Measurements from ENCODE around the gene CLEC16A. TPM values are rescaled to one million over a fixed set of nuclear protein-coding genes. Genes with fewer than 3 reads are reported as not detected.

The CLEC16A gene
- total RNA-seq, 1 donor from 2014 or later = 7.8 TPM

DNA sequence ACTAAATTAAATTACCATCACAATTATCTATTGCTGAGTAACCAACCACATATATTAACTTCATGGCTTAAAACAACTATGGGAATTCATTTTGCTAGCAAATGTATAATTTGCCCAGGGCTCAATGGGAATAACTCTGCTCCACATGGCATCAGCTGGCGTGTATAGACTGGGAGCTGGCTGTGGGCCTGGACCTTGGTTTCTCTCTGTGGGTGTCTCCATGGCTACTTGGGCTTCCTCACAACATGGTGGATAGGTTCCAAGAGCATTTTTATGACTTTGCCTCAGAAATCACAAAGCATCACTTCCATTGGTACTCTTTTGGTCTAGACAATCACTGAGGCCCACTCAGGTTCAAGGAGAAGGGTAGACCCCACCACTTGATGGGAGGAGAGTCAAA is 166.8 kb downstream of the CLEC16A start:
- no peak overlapping the region for H3K4me3 ChIP-seq
- H3K27me3 Mint-ChIP-seq (ENCODE audit: insufficient read depth, low read depth) = no peaks in the 10 kb centered on the region
- H2AFZ ChIP-seq (replicated peaks) = no peak overlapping the region
- H3K36me3 Mint-ChIP-seq = peaks cover 3% of the 10 kb centered on the region
- no peaks in the 10 kb centered on the region for H3K9me3 Mint-ChIP-seq
- no peaks in the 10 kb centered on the region for H3K4me1 ChIP-seq
- TF ChIP-seq, protein P1, sequence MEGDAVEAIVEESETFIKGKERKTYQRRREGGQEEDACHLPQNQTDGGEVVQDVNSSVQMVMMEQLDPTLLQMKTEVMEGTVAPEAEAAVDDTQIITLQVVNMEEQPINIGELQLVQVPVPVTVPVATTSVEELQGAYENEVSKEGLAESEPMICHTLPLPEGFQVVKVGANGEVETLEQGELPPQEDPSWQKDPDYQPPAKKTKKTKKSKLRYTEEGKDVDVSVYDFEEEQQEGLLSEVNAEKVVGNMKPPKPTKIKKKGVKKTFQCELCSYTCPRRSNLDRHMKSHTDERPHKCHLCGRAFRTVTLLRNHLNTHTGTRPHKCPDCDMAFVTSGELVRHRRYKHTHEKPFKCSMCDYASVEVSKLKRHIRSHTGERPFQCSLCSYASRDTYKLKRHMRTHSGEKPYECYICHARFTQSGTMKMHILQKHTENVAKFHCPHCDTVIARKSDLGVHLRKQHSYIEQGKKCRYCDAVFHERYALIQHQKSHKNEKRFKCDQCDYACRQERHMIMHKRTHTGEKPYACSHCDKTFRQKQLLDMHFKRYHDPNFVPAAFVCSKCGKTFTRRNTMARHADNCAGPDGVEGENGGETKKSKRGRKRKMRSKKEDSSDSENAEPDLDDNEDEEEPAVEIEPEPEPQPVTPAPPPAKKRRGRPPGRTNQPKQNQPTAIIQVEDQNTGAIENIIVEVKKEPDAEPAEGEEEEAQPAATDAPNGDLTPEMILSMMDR (IDR thresholded peaks at IDR 0.05) = no peak
- TF ChIP-seq EZH2phosphoT487 (IDR thresholded peaks at IDR 0.05) (no peak), EZH2 (IDR thresholded peaks at IDR 0.05) (no peak)
- no peak overlapping the region for H3K27ac Mint-ChIP-seq
- H3K36me3 ChIP-seq = no peaks in the 10 kb centered on the region
- peaks cover 19% of the 10 kb centered on the region for H3K4me1 Mint-ChIP-seq
- H3K27me3 ChIP-seq = no peaks in the 10 kb centered on the region
- no peaks in the 10 kb centered on the region for H3F3A ChIP-seq (ENCODE audit: low read depth)
- no peak overlapping the region for H3K9ac ChIP-seq
- no peak overlapping the region for H3K4me3 Mint-ChIP-seq
- H3K4me2 ChIP-seq = no peak overlapping the region
- no peaks in the 10 kb centered on the region for H3K9me3 ChIP-seq (ENCODE audit: low read depth)
- no peaks in the 10 kb centered on the region for H4K20me1 ChIP-seq (ENCODE audit: low read depth)
- no peaks in the 10 kb centered on the region for H3K79me2 ChIP-seq (ENCODE audit: low read depth)
- H3K27ac ChIP-seq = no peak overlapping the region
- no peak for DNase-seq (ENCODE audit: low spot score)

DNA sequence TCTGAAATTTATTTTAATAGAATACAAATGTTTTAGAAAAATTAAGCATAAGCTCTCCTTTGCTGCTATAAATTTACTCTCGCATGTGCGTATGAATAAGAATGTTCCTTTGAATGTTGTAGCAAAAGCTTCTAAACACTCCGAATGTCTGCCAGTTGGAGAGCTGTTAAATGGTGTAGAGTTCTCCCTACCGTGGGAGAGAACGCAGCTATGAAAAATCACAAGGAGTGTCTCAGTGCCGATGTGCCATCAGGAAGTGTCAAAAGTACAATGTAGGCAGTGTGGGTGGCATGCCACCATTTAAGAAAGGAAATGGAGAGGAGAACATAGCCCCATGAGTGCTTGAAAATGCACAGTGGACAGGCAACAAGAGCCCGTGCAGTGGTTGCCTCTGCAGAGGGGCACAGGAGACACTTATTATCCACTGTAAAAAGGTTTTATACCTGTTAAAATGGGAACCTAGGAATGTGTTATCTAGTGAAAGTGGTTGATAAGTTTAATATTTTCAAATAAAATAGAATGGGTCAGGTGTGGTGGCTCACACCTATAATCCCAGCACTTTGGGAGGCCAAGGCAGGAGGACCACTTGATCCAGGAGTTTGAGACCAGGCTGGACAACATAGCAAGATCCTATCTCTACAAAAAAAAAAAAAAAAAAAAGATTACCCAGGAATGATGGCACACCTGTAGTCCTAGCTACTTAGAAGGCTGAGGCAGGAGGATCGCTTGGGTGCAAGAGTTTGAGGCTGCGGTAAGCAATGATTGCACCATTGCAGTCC is 167.7 kb downstream of the CLEC16A start:
- H3K9me3 ChIP-seq (ENCODE audit: low read depth) = no peaks in the 10 kb centered on the region
- H3K4me1 Mint-ChIP-seq = peaks cover 19% of the 10 kb centered on the region
- H3K27me3 Mint-ChIP-seq (ENCODE audit: insufficient read depth, low read depth) = no peaks in the 10 kb centered on the region
- no peak for TF ChIP-seq EZH2 (IDR thresholded peaks at IDR 0.05)
- TF ChIP-seq, protein P1 (IDR thresholded peaks at IDR 0.05) = no peak
- no peak for TF ChIP-seq EZH2phosphoT487 (IDR thresholded peaks at IDR 0.05)
- H3K4me3 Mint-ChIP-seq = no peak overlapping the region
- H3K9me3 Mint-ChIP-seq = no peaks in the 10 kb centered on the region
- no peak overlapping the region for H3K27ac ChIP-seq
- H4K20me1 ChIP-seq (ENCODE audit: low read depth) = no peaks in the 10 kb centered on the region
- no peak for DNase-seq (ENCODE audit: low spot score)
- H2AFZ ChIP-seq (replicated peaks) = no peak overlapping the region
- no peak overlapping the region for H3K4me3 ChIP-seq
- H3K36me3 ChIP-seq = no peaks in the 10 kb centered on the region
- no peaks in the 10 kb centered on the region for H3K4me1 ChIP-seq
- no peaks in the 10 kb centered on the region for H3K27me3 ChIP-seq
- no peak overlapping the region for H3K9ac ChIP-seq
- no peaks in the 10 kb centered on the region for H3K79me2 ChIP-seq (ENCODE audit: low read depth)
- peaks cover 3% of the 10 kb centered on the region for H3K36me3 Mint-ChIP-seq
- H3K27ac Mint-ChIP-seq = no peak overlapping the region
- H3F3A ChIP-seq (ENCODE audit: low read depth) = no peaks in the 10 kb centered on the region
- H3K4me2 ChIP-seq = no peak overlapping the region

DNA sequence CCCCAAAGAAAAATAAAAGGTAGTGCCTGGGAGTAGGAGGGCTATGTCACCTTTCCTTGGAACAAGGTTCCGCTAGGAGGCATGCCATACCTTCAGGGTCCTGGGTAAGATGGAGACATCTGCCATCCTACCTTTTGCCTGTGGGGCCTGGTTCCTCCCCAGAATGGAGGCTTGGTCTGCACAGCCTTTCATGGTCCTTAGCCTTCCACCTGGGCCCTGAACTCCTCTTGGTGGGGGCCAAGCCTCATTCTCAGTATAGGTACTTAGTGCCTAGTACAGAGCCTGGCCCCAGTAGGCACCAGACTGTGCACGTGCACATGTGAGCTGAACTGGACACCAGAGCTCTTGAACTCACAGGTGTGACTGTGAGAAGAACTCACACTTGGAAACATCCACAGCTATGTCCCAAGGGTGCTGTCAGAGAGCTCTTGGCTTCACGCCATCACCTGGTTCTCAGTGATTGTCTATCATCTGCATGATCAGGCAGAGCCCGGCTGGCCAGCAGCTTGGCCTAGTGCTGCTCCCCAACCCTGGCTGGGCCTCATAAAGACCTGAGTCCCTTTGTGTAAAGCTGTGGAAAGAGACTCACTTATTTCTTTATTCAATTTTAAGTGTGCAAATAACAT is 168.5 kb downstream of the CLEC16A start:
- H3K36me3 ChIP-seq = no peaks in the 10 kb centered on the region
- no peaks in the 10 kb centered on the region for H3K27me3 Mint-ChIP-seq (ENCODE audit: insufficient read depth, low read depth)

More for the DNA sequence above, 168.5 kb downstream of the CLEC16A start:
- TF ChIP-seq EZH2 (IDR thresholded peaks at IDR 0.05) = no peak
- TF ChIP-seq, protein P1 (IDR thresholded peaks at IDR 0.05) = no peak
- TF ChIP-seq EZH2phosphoT487 (IDR thresholded peaks at IDR 0.05) = no peak
- Histone ChIP-seq H2AFZ (replicated peaks) (no peak overlapping the region), H3K27me3 (no peaks in the 10 kb centered on the region), H3K4me3 (no peak overlapping the region), H3K4me1 (no peaks in the 10 kb centered on the region), H3K9ac (no peak overlapping the region), H3K27ac (no peak overlapping the region), H3F3A (ENCODE audit: low read depth) (no peaks in the 10 kb centered on the region), H3K4me2 (no peak overlapping the region), H3K79me2 (ENCODE audit: low read depth) (no peaks in the 10 kb centered on the region), H3K9me3 (ENCODE audit: low read depth) (no peaks in the 10 kb centered on the region), H4K20me1 (ENCODE audit: low read depth) (no peaks in the 10 kb centered on the region)
- H3K36me3 Mint-ChIP-seq = peaks cover 3% of the 10 kb centered on the region
- DNase-seq (ENCODE audit: low spot score) = no peak
- H3K4me1 Mint-ChIP-seq = peaks cover 19% of the 10 kb centered on the region
- no peak overlapping the region for H3K4me3 Mint-ChIP-seq
- H3K27ac Mint-ChIP-seq = no peak overlapping the region
- H3K9me3 Mint-ChIP-seq = no peaks in the 10 kb centered on the region
